ENCODE data around the gene CCDC112.

DNA sequence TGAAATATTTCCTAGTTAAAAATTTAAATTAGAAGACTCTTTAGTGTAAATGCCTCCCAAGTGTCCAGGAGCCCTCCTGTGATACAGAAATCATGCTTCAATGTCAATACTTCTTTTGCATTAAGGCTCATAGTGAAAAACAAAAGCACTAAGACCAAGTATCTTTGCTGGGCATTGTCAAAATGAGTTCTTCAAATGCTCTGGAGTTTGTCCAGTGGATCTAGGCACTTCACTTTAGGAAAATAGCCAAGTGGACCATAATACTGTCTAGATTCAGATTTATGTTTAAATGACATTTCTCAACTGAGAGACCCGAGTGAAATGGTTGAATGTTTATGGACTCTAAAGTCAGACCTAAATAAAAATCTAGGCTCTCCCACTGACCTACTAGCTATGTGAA is 21.3 kb upstream of the CCDC112 start:
- TF ChIP-seq GATA2 (IDR thresholded peaks at IDR 0.05; ENCODE audit: low read depth, low read length), result no peak
- TF ChIP-seq GATA3 (IDR thresholded peaks at IDR 0.05; ENCODE audit: low read depth, low read length), result no peak

Measured in SH-SY5Y (cell line).